B cell (primary cell): ENCODE measurements around the gene CD28. TPM values are rescaled to one million over a fixed set of nuclear protein-coding genes. Genes with fewer than 3 reads are reported as not detected.

Source experiments
- ATAC-seq: fragments of 200-7000 bp; cut with Tn5 transposase; one replicate; pipeline ENCODE4 v1.10.0; 2021; ENCODE audit warnings: low read depth, mild to moderate bottlenecking, moderate number of reproducible peaks, moderate library complexity
- CTCF ChIA-PET: fragments of 350-600 bp; sonication (Branson Sonifier 250); formaldehyde crosslinking; loops from one replicate; lab custom pipeline; 2021; ENCODE audit warnings: antibody characterized with exemption, inconsistent platforms; lab: Charles Lee
- POLR2A ChIA-PET: fragments of 350-600 bp; sonication (Branson Sonifier 250); formaldehyde crosslinking; loops from one replicate; lab custom pipeline; 2021; ENCODE audit warnings: antibody characterized with exemption; lab: Charles Lee
- DNase-seq: peaks from one replicate; pipeline ENCODE4 v3.0.0; 2013
- H2AFZ ChIP-seq: 2 replicates; pipeline ENCODE4 v1.6.1; 2012; ENCODE audit warnings: mild to moderate bottlenecking, low read depth, low read length; ENCODE audit not compliant: insufficient read depth, poor library complexity, severe bottlenecking
- H3K27ac ChIP-seq, 2 donors: 1 replicate in 1 of 2; 2 replicates in 1 of 2; pipeline ENCODE4 v1.5.1; 2012 to 2013; ENCODE audit warnings: low read length in 2 of 2, mild to moderate bottlenecking in 2 of 2, moderate library complexity in 1 of 2
- H3K27me3 ChIP-seq, 4 experiments: fragments of 200-600 bp in 1 of 4; sonication (generic) in 1 of 4; replicated peaks in 1 of 4; 1 replicate in 2 of 4; 2 replicates in 2 of 4; pipeline versions ENCODE4 v1.6.1 to v1.7.0; 2013 to 2016; ENCODE audit warnings: low read length in 3 of 4, mild to moderate bottlenecking in 2 of 4, mixed read lengths in 1 of 4, moderate library complexity in 1 of 4; ENCODE audit not compliant: insufficient read depth in 4 of 4, control insufficient read depth in 3 of 4; ENCODE audit errors: control extremely low read depth in 1 of 4
- H3K36me3 ChIP-seq, 2 experiments: replicated peaks in 1 of 2; 1 replicate in 1 of 2; 2 replicates in 1 of 2; pipeline versions ENCODE4 v1.6.1 to v1.7.1; 2013; ENCODE audit warnings: low read length in 1 of 2; ENCODE audit not compliant: insufficient read depth in 2 of 2, control insufficient read depth in 1 of 2; ENCODE audit errors: control extremely low read depth in 1 of 2, extremely low read depth in 1 of 2
- H3K4me1 ChIP-seq, 2 donors: fragments of 200-600 bp in 1 of 2; sonication (generic) in 1 of 2; 1 replicate in 1 of 2; 2 replicates in 1 of 2; pipeline versions ENCODE4 v1.5.1 to v1.6.1; 2013 to 2017; ENCODE audit warnings: low read length in 2 of 2; ENCODE audit not compliant: control insufficient read depth in 2 of 2, insufficient read depth in 2 of 2
- H3K4me2 ChIP-seq: replicated peaks from 2 replicates; pipeline ENCODE3; 2012; ENCODE audit warnings: mild to moderate bottlenecking, low read depth, low read length; ENCODE audit not compliant: poor library complexity, severe bottlenecking
- H3K4me3 ChIP-seq, 5 experiments: fragments of 200-600 bp in 1 of 5; sonication (generic) in 1 of 5; 1 replicate in 3 of 5; 2 replicates in 2 of 5; pipeline versions ENCODE4 v1.5.1 to v1.7.0; 2011 to 2016; ENCODE audit warnings: low read length in 4 of 5, mild to moderate bottlenecking in 4 of 5, low read depth in 2 of 5, control low read depth in 1 of 5, moderate library complexity in 1 of 5; ENCODE audit not compliant: insufficient read depth in 1 of 5; ENCODE audit errors: control extremely low read depth in 1 of 5, extremely low read depth in 1 of 5
- H3K79me2 ChIP-seq: fragments of 200-600 bp; sonication (generic); one replicate; pipeline ENCODE4 v1.6.0; 2016; ENCODE audit warnings: low read length; ENCODE audit not compliant: control insufficient read depth, insufficient read depth
- H3K9ac ChIP-seq: fragments of 200-600 bp; sonication (generic); 2 replicates; pipeline ENCODE4 v1.6.1; 2017; ENCODE audit warnings: mild to moderate bottlenecking, low read length, moderate library complexity
- H3K9me3 ChIP-seq, 3 donors: one replicate each; pipeline versions ENCODE4 v1.6.1 to v1.7.1; 2013; ENCODE audit warnings: low read length in 2 of 3; ENCODE audit not compliant: control insufficient read depth in 2 of 3, insufficient read depth in 1 of 3; ENCODE audit errors: control extremely low read depth in 1 of 3
- H4K20me1 ChIP-seq: 2 replicates; pipeline ENCODE4 v1.6.0; 2012; ENCODE audit warnings: mild to moderate bottlenecking, low read length; ENCODE audit not compliant: insufficient read depth, control insufficient read depth, poor library complexity, severe bottlenecking
- H3K27ac Mint-ChIP-seq: one replicate; pipeline ENCODE4 v1.8.0; 2021; ENCODE audit warnings: mixed read lengths
- H3K27me3 Mint-ChIP-seq: one replicate; pipeline ENCODE4 v1.8.0; 2021; ENCODE audit warnings: mixed read lengths
- H3K4me1 Mint-ChIP-seq: one replicate; pipeline ENCODE4 v1.8.0; 2021; ENCODE audit warnings: mixed read lengths
- H3K4me3 Mint-ChIP-seq: one replicate; pipeline ENCODE4 v1.8.0; 2021; ENCODE audit warnings: mixed read lengths
- H3K9me3 Mint-ChIP-seq: one replicate; pipeline ENCODE4 v1.8.0; 2022; ENCODE audit warnings: mixed read lengths; ENCODE audit not compliant: insufficient read depth
- CTCF ChIP-seq: fragments of 200-600 bp; IDR thresholded peaks from one replicate; pipeline ENCODE4 v1.8.0; 2022; ENCODE audit warnings: antibody characterized with exemption, mild to moderate bottlenecking
- EZH2 ChIP-seq: IDR thresholded peaks from 2 replicates; pipeline ENCODE4 v1.6.1; 2012; ENCODE audit warnings: borderline replicate concordance, low read depth, mild to moderate bottlenecking, moderate library complexity, low read length; ENCODE audit not compliant: insufficient read depth, poor library complexity, severe bottlenecking
- WGBS: methylation state at CpG from one replicate; pipeline ENCODE4 v1.1.5; 2013; ENCODE audit warnings: missing lambda C conversion rate; ENCODE audit not compliant: insufficient coverage; 5-methylcytosine and 5-hydroxymethylcytosine counted together
- intact Hi-C: fragments of 100-400 bp; cut with micrococcal nuclease; formaldehyde crosslinking; loops from one replicate; pipeline ENCODE4 v1.10.0; 2022
- polyA plus RNA-seq: library from polyadenylated mRNA; depleted of rRNA; stranded (reverse); fragments of >200 nt; gene quantifications from 2 replicates; pipeline ENCODE4 v1.2.3, GENCODE V29; 2012
- total RNA-seq, 2 donors: library from RNA; stranded (reverse); fragments of 120-200 nt in 1 of 2; gene quantifications; 1 replicate in 1 of 2; 2 replicates in 1 of 2; pipeline versions ENCODE4 v1.2.3 to v1.2.4, GENCODE V29; 2013 to 2022

CD28 gene
- total and polyA plus RNA-seq, 2 donors (not counting 1 experiment from before 2014, with no cell fraction given), result 0.18 to 0.37 TPM

GRCh38 chr2:203685081-203685621, 21.3 kb upstream of the CD28 start:
- ChIA-PET POLR2A (no interaction called here), CTCF (no interaction called here)
- H3K4me1 ChIP-seq, result peaks cover 25 to 31% of the 10 kb centered on the region in 2 donors
- Mint-ChIP-seq H3K4me1 (peaks cover 21% of the 10 kb centered on the region), H3K9me3 (no peaks in the 10 kb centered on the region), H3K27me3 (peaks cover 72% of the 10 kb centered on the region), H3K4me3 (no peak overlapping the region), H3K27ac (no peak overlapping the region)
- H3K4me3 ChIP-seq, result no peak overlapping the region
- no peaks in the 10 kb centered on the region for H3K36me3 ChIP-seq
- H3K27ac ChIP-seq, result no peak overlapping the region
- no peak overlapping the region for H2AFZ ChIP-seq
- no peak overlapping the region for H3K4me2 ChIP-seq
- no peaks in the 10 kb centered on the region for H3K9me3 ChIP-seq
- H3K79me2 ChIP-seq, result no peaks in the 10 kb centered on the region
- ATAC-seq, result no peak
- H4K20me1 ChIP-seq, result no peaks in the 10 kb centered on the region
- 100% methylated on average over 1 of the region's 5 CpGs for WGBS
- TF ChIP-seq EZH2, result no peak
- TF ChIP-seq CTCF, result no peak
- no peak overlapping the region for H3K9ac ChIP-seq
- peaks cover 0 to 55% (median 39%) of the 10 kb centered on the region in 4 experiments for H3K27me3 ChIP-seq
- DNase-seq, result no peak
- intact Hi-C loops, result no loop called here

- no CpG with 5 or more reads among the region's 4 CpGs for WGBS
- ChIA-PET CTCF (no interaction called here), POLR2A (no interaction called here)
- Mint-ChIP-seq H3K27me3 (peaks cover 72% of the 10 kb centered on the region), H3K9me3 (no peaks in the 10 kb centered on the region), H3K4me3 (no peak overlapping the region), H3K4me1 (peaks cover 23% of the 10 kb centered on the region), H3K27ac (no peak overlapping the region)
- H3K79me2 ChIP-seq, result no peaks in the 10 kb centered on the region
- no peak overlapping the region for H3K27ac ChIP-seq
- H3K27me3 ChIP-seq, result peaks cover 0 to 62% (median 44%) of the 10 kb centered on the region in 4 experiments
- H2AFZ ChIP-seq, result no peak overlapping the region
- no peaks in the 10 kb centered on the region for H3K36me3 ChIP-seq
- H3K4me2 ChIP-seq, result no peak overlapping the region
- no peak for ATAC-seq
- H3K4me1 ChIP-seq, result peaks cover 25 to 33% of the 10 kb centered on the region in 2 donors
- no peak overlapping the region for H3K9ac ChIP-seq
- no peak for DNase-seq
- no peaks in the 10 kb centered on the region for H4K20me1 ChIP-seq
- no peak for TF ChIP-seq CTCF
- no peak for TF ChIP-seq EZH2
- intact Hi-C loops, result no loop called here
- no peak overlapping the region for H3K4me3 ChIP-seq
- H3K9me3 ChIP-seq, result no peaks in the 10 kb centered on the region
Observed at GRCh38 chr2:203685789-203686420, 20.5 kb upstream of the CD28 start.
